HepG2 (cell line): ENCODE data around the gene RER1. TPM values are rescaled to one million over a fixed set of nuclear protein-coding genes. Genes with fewer than 3 reads are reported as not detected.
A peak's percentile ranks its signal among the peaks of the same experiment; 100 is the strongest.

Experiments used
- BCL6 ChIP-seq: IDR thresholded peaks from 2 replicates; pipeline ENCODE4 v1.6.1; 2016; ENCODE audit warnings: missing genetic modification reagents, missing compliant biosample characterization
- CERS6 ChIP-seq: sonication (generic); formaldehyde crosslinking; IDR thresholded peaks from 2 replicates; pipeline ENCODE4 v1.5.0; 2020; ENCODE audit warnings: missing genetic modification reagents
- FOXA3 ChIP-seq: IDR thresholded peaks from 2 replicates; pipeline ENCODE4 v1.6.1; 2016; ENCODE audit warnings: missing genetic modification reagents, missing compliant biosample characterization
- MAFG ChIP-seq: sonication (generic); formaldehyde crosslinking; IDR thresholded peaks from 2 replicates; pipeline ENCODE4 v1.5.1; 2020; ENCODE audit warnings: mild to moderate bottlenecking, missing genetic modification reagents
- NAIF1 ChIP-seq: sonication (generic); formaldehyde crosslinking; IDR thresholded peaks from 2 replicates; pipeline ENCODE4 v1.5.0; 2020; ENCODE audit warnings: mild to moderate bottlenecking, missing genetic modification reagents, borderline replicate concordance
- ZBTB49 ChIP-seq: sonication (generic); formaldehyde crosslinking; IDR thresholded peaks from 2 replicates; pipeline ENCODE4 v1.4.0; 2020; ENCODE audit warnings: missing genetic modification reagents, borderline replicate concordance
- ZFP82 ChIP-seq: sonication (generic); formaldehyde crosslinking; IDR thresholded peaks from 2 replicates; pipeline ENCODE4 v1.5.1; 2020; ENCODE audit warnings: mild to moderate bottlenecking, missing genetic modification reagents, borderline replicate concordance
- ZNF318 ChIP-seq: sonication (generic); formaldehyde crosslinking; IDR thresholded peaks from 2 replicates; pipeline ENCODE4 v1.4.0; 2020; ENCODE audit warnings: mild to moderate bottlenecking, missing genetic modification reagents
- ZNF333 ChIP-seq: sonication (generic); formaldehyde crosslinking; IDR thresholded peaks from 2 replicates; pipeline ENCODE4 v1.4.0; 2020; ENCODE audit warnings: mild to moderate bottlenecking, missing genetic modification reagents, borderline replicate concordance
- ZNF839 ChIP-seq: sonication (generic); formaldehyde crosslinking; IDR thresholded peaks from 2 replicates; pipeline ENCODE4 v1.4.0; 2020; ENCODE audit warnings: missing genetic modification reagents, mild to moderate bottlenecking, borderline replicate concordance
- polyA plus RNA-seq, 8 experiments: library from polyadenylated mRNA; depleted of rRNA in 3 of 8; stranded (reverse) in 7 of 8; unstranded in 1 of 8; fragments of >200 nt; fragmentation: Illumina TruSeq in 4 of 8; extraction: Trizol in 4 of 8; gene quantifications; 2 replicates each; pipeline versions ENCODE4 v1.2.1 to v1.2.3, GENCODE V29; 2011 to 2016; ENCODE audit warnings: low read depth in 4 of 8, missing spikeins in 1 of 8, mixed read lengths in 1 of 8; ENCODE audit not compliant: insufficient read depth in 1 of 8
- total RNA-seq, 5 experiments: library from RNA; depleted of rRNA; stranded (reverse); fragments of >200 nt; fragmentation: Illumina TruSeq; extraction: Trizol; gene quantifications; 2 replicates each; pipeline ENCODE4 v1.2.3, GENCODE V29; 2016; ENCODE audit warnings: low read depth in 1 of 5
- TF ChIP-seq, protein P1 (sequence below): sonication (generic); formaldehyde crosslinking; conservative IDR thresholded peaks from 2 replicates; pipeline ENCODE4 v1.4.0; 2020; ENCODE audit warnings: missing genetic modification reagents
- TF ChIP-seq, protein P2 (sequence below): sonication (generic); formaldehyde crosslinking; IDR thresholded peaks from 2 replicates; pipeline ENCODE4 v1.9.0; 2021; ENCODE audit warnings: missing genetic modification reagents, mild to moderate bottlenecking, borderline replicate concordance

The RER1 gene
- total and polyA plus RNA-seq, 2 of the 13 experiments (the other 11 are each of a cell fraction or from before 2014, with no cell fraction given): 128 to 164 TPM

GRCh38 chr1:2391041-2391930 is at the start of gene RER1, which contains the start of gene MORN1 (continued):
- TF ChIP-seq ZNF318 (CRISPR knock-in tag): no peak
- TF ChIP-seq NAIF1 (CRISPR knock-in tag): peak; percentile 70; the same call in 1 of the 2 replicates
- no peak for TF ChIP-seq MAFG (CRISPR knock-in tag)
- no peak for TF ChIP-seq ZBTB49
- 0 out of 2 replicates have a peak, but pooled peaks have one; percentile 5 for TF ChIP-seq BCL6 (CRISPR knock-in tag)
- peak; percentile 92 for TF ChIP-seq ZFP82 (CRISPR knock-in tag)
- TF ChIP-seq, protein P1, sequence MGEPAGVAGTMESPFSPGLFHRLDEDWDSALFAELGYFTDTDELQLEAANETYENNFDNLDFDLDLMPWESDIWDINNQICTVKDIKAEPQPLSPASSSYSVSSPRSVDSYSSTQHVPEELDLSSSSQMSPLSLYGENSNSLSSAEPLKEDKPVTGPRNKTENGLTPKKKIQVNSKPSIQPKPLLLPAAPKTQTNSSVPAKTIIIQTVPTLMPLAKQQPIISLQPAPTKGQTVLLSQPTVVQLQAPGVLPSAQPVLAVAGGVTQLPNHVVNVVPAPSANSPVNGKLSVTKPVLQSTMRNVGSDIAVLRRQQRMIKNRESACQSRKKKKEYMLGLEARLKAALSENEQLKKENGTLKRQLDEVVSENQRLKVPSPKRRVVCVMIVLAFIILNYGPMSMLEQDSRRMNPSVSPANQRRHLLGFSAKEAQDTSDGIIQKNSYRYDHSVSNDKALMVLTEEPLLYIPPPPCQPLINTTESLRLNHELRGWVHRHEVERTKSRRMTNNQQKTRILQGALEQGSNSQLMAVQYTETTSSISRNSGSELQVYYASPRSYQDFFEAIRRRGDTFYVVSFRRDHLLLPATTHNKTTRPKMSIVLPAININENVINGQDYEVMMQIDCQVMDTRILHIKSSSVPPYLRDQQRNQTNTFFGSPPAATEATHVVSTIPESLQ (CRISPR knock-in tag): no peak
- TF ChIP-seq CERS6 (CRISPR knock-in tag): no peak
- peak; percentile 20; the same call in 1 of the 2 replicates for TF ChIP-seq ZNF839
- peak; percentile 31; the same call in 1 of the 2 replicates for TF ChIP-seq FOXA3
- TF ChIP-seq ZNF333 (CRISPR knock-in tag): peak; percentile 84; the same call in 1 of the 2 replicates
- TF ChIP-seq, protein P2, sequence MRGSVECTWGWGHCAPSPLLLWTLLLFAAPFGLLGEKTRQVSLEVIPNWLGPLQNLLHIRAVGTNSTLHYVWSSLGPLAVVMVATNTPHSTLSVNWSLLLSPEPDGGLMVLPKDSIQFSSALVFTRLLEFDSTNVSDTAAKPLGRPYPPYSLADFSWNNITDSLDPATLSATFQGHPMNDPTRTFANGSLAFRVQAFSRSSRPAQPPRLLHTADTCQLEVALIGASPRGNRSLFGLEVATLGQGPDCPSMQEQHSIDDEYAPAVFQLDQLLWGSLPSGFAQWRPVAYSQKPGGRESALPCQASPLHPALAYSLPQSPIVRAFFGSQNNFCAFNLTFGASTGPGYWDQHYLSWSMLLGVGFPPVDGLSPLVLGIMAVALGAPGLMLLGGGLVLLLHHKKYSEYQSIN (CRISPR knock-in tag): no peak
